Measurements from ENCODE around the gene TBC1D3B. TPM values are rescaled to one million over a fixed set of nuclear protein-coding genes. Genes with fewer than 3 reads are reported as not detected.
A peak's percentile ranks its signal among the peaks of the same experiment; 100 is the strongest.
"Not testable (repeated sequence)": the region's sequence is repeated elsewhere in the genome, so short reads cannot be mapped to it uniquely, and the experiment has no call there.

Gene TBC1D3B
- total RNA-seq, 1 donor from 2014 or later, result 11.1 TPM

DNA sequence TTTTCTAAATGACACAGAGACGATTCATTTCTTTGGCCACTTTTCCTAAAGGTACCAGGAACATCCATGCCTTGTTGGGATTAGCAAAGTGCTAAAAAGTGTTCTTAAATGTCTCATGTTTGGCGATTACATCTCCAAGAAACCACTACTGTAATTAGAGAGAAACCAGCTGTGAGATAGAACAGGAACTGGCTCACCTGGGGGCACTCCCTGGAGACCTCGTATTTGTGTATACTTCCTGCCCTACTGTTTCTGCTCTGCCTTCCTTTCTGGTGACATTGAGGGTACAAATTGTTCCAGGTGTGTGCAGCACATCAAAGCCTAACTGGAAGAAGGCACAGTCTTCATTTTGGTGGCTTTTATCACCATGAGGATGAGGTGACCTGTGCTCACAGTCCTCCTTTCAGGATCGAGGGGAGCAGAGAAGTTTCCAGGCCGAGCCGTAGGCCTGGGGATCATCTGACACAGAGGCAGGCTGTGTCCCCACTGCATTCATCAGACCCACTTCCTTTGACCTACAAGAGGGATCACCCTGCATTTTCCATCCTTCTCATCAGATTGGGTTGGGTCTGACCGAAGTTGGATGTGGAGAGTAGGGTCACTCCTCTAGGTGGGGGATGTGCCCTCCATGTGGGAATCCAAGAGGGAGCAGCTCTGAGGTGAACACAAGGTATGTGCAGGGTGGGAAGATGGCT lies 49.1 kb downstream of the TBC1D3B start:
- TF ChIP-seq, protein P1, sequence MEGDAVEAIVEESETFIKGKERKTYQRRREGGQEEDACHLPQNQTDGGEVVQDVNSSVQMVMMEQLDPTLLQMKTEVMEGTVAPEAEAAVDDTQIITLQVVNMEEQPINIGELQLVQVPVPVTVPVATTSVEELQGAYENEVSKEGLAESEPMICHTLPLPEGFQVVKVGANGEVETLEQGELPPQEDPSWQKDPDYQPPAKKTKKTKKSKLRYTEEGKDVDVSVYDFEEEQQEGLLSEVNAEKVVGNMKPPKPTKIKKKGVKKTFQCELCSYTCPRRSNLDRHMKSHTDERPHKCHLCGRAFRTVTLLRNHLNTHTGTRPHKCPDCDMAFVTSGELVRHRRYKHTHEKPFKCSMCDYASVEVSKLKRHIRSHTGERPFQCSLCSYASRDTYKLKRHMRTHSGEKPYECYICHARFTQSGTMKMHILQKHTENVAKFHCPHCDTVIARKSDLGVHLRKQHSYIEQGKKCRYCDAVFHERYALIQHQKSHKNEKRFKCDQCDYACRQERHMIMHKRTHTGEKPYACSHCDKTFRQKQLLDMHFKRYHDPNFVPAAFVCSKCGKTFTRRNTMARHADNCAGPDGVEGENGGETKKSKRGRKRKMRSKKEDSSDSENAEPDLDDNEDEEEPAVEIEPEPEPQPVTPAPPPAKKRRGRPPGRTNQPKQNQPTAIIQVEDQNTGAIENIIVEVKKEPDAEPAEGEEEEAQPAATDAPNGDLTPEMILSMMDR (IDR thresholded peaks at IDR 0.05), result no peak
- H3K27me3 ChIP-seq (ENCODE audit: low read depth), result no peaks in the 10 kb centered on the region
- DNase-seq (no peak), ATAC-seq (peak in 1 of 2 donors; percentile 37)
- H3K4me3 ChIP-seq, result no peak overlapping the region
- intact Hi-C loops (cut with DNase I), result no loop called here
- no peaks in the 10 kb centered on the region for H3K36me3 ChIP-seq
- no peaks in the 10 kb centered on the region for H3K4me1 ChIP-seq
- peaks cover 9% of the 10 kb centered on the region for H3K9me3 ChIP-seq
- H3K27ac ChIP-seq, result no peak overlapping the region

DNA sequence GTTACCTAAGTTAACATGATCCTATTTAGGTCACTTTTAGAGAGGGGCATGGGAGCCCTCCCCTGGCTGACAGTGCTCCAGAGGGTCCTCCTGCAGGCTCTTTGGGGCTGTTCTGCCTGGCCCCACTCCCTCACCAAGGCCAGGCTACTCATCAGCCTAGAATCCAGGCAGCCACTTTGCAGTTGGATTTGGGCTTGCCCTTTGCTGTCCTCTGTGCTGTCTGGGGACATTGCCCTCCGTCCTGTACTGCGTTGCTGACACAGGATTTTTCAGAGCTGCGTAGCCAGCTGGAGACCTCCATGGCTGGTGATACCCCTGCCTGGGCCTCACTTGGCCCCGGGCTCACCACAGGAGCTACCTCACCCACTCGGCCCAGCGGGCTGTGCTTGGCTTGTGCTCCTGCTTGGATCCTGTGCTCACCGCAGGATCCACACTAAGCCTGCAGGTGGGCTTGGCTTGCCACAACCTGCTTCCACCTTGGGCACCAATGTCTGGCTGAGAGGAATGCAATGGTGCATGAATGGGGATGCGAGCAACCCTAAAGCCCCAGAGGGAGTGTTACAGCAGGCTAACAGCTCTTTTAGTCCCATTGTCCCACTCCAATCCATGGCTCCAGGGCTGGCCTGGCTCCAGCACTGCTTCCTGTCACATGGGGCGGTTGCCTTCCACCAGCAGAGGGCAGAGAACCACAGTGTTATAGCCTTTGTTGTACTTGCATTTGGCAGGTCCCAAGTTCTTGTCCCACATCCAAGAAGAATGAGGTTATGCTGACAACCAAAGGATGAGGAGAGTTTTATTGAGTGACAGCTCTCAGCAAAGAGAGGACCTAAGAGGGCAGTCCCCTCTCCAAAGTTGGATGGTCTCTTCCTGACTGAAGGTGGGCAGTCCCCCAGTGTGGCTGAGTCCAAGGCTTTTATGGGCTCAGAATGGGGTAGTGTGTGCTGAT lies 51.3 kb downstream of the TBC1D3B start:
- H3K36me3 ChIP-seq, result no peaks in the 10 kb centered on the region
- H3K4me3 ChIP-seq, result no peak overlapping the region
- intact Hi-C loops (cut with DNase I), result no loop called here
- no peak overlapping the region for H3K27ac ChIP-seq
- DNase-seq, result no peak
- no peaks in the 10 kb centered on the region for H3K27me3 ChIP-seq (ENCODE audit: low read depth)
- no peaks in the 10 kb centered on the region for H3K4me1 ChIP-seq
- no peak for ATAC-seq
- TF ChIP-seq, protein P1 (IDR thresholded peaks at IDR 0.05), result no peak
- H3K9me3 ChIP-seq, result peaks cover 9% of the 10 kb centered on the region

DNA sequence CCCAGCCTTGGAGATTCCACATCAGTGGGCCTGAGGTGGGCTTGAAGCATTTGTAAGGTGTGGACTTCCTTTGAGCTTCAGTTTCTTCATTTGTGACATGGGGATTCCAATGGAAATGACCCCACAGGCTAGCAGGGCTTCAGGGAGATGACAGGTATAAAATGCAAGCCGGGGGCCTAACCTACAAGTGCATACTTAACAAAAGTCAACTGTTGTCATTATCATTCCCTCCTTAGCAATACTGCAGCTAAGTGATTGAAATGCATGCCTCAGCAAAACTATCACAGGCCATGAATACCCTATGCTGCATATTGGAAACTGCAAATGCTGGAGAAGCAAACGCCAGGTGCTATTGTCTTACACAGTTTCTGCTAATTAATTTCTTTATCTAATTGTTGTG lies 53.0 kb downstream of the TBC1D3B start:
- DNase-seq, result no peak

DNA sequence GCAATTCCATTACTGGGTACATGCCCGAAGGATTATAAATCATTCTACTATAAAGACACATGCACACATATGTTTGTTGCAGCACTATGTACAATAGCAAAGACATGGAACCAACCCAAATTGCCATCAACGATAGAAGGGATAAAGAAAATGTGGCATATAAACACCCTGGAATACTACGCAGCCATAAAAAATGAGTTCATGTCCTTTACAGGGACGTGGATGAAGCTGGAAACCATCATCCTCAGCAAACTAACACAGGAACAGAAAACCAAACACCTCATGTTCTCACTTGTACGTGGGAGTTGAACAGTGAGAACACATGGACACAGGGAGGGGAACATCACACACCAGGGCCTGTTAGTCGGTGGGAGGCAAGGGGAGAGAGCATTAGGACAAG lies 55.3 kb downstream of the TBC1D3B start:
- intact Hi-C loops (cut with DNase I); H3K36me3 ChIP-seq; H3K9me3 ChIP-seq; H3K27ac ChIP-seq; ATAC-seq; H3K27me3 ChIP-seq (ENCODE audit: low read depth); DNase-seq; H3K4me1 ChIP-seq; H3K4me3 ChIP-seq: not testable (repeated sequence)

More for the DNA sequence above, 53.0 kb downstream of the TBC1D3B start:
- Histone ChIP-seq H3K36me3 (no peaks in the 10 kb centered on the region), H3K4me1 (no peaks in the 10 kb centered on the region), H3K4me3 (no peak overlapping the region), H3K9me3 (peaks cover 9% of the 10 kb centered on the region), H3K27me3 (ENCODE audit: low read depth) (no peaks in the 10 kb centered on the region), H3K27ac (no peak overlapping the region)
- intact Hi-C loops (cut with DNase I), result no loop called here
- no peak for ATAC-seq
- TF ChIP-seq, protein P1 (IDR thresholded peaks at IDR 0.05), result no peak

DNA sequence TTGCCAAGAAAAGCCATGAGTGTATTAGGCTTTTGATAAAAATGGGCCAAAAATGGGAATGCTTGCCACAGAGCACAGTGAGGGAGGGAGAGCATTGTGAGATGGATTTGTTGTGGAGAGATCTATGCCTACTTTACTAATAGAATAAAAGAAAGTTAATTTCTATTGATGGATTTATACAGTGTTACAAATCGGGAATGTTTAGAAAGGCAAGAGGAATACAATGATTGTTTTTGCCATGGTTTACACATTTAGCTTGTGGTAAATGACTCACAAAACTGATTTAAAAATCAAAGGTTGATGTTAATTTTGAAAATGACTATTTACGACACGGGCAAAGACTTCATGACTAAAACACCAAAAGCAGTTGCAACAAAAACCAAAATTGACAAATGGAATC lies 56.2 kb downstream of the TBC1D3B start:
- H3K27ac ChIP-seq, result no peak overlapping the region
- H3K27me3 ChIP-seq (ENCODE audit: low read depth), result no peaks in the 10 kb centered on the region
- DNase-seq (no peak), ATAC-seq (no peak)
- H3K36me3 ChIP-seq, result no peaks in the 10 kb centered on the region
- no peak overlapping the region for H3K4me3 ChIP-seq
- TF ChIP-seq, protein P1 (IDR thresholded peaks at IDR 0.05), result no peak
- peaks cover 2% of the 10 kb centered on the region for H3K9me3 ChIP-seq
- intact Hi-C loops (cut with DNase I), result no loop called here
- no peaks in the 10 kb centered on the region for H3K4me1 ChIP-seq
